ENCODE results near the gene NRP2.

DNA sequence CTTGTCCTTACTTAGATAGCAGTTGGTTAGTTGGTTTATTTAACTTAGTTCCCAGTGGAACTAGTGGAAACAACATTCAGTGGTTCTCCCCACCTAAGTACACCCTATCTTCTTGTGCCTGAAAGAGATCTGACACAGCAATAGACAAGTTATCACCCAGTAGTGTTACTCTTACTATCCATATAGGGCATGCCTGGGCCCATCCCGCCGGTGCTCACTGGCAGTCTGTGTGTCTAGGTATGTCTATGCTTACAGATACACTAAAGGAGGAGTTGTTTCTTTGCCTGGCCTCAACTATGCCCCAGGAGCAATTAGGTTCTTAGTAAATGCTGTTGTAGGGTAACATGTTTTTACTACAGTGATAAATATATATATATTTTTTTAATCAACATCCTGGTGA, 12.0 kb upstream of the NRP2 start:
- TF ChIP-seq GATA2 (IDR thresholded peaks at IDR 0.05; ENCODE audit: low read depth, low read length) (no peak), GATA3 (IDR thresholded peaks at IDR 0.05; ENCODE audit: low read depth, low read length) (no peak)
